HL-60 (cell line): ENCODE measurements around the gene MEF2C.

ENCODE experiments used
- DNase-seq, 2 experiments: peaks; one replicate each; pipeline ENCODE4 v3.0.0-alpha.2; 2010 to 2020; ENCODE audit warnings: low read depth in 1 of 2, low spot score in 1 of 2
- H3K27ac ChIP-seq: fragments of 250-450 bp; sonication (Bioruptor Pico); replicated peaks from 2 replicates; pipeline ENCODE4 v1.5.1; 2020; ENCODE audit warnings: mild to moderate bottlenecking, moderate library complexity
- H3K27me3 ChIP-seq: fragments of 250-450 bp; sonication (Bioruptor Pico); 2 replicates; pipeline ENCODE4 v1.5.1; 2021; ENCODE audit warnings: mild to moderate bottlenecking, moderate library complexity; ENCODE audit not compliant: insufficient read depth, poor library complexity, severe bottlenecking
- H3K4me3 ChIP-seq: replicated peaks from 2 replicates; pipeline ENCODE4 v1.5.1; 2011; ENCODE audit warnings: mild to moderate bottlenecking, control low read depth, low read length; ENCODE audit not compliant: insufficient read depth
- CTCF ChIP-seq: IDR thresholded peaks from one replicate; pipeline ENCODE4 v1.5.1; 2011; ENCODE audit warnings: low read length, control low read depth, inconsistent platforms; ENCODE audit not compliant: insufficient read depth
- GABPA ChIP-seq: IDR thresholded peaks from 2 replicates; pipeline ENCODE4 v1.6.1; 2012; ENCODE audit warnings: low read depth
- POLR2AphosphoS5 ChIP-seq: IDR thresholded peaks from 2 replicates; pipeline ENCODE4 v1.6.1; 2012; ENCODE audit warnings: low read depth
- REST ChIP-seq: IDR thresholded peaks from 2 replicates; pipeline ENCODE4 v1.6.1; 2012; ENCODE audit warnings: low read depth; ENCODE audit not compliant: insufficient replicate concordance
- SPI1 ChIP-seq: IDR thresholded peaks from 2 replicates; pipeline ENCODE4 v1.6.1; 2012; ENCODE audit warnings: low read depth, mild to moderate bottlenecking, borderline replicate concordance

The MEF2C gene

GRCh38 chr5:88863523-88863922 lies 19.5 kb downstream of the MEF2C start:
- Histone ChIP-seq H3K4me3 (no peak overlapping the region), H3K27ac (no peak overlapping the region), H3K27me3 (no peaks in the 10 kb centered on the region)
- TF ChIP-seq GABPA (no peak), CTCF (no peak), POLR2AphosphoS5 (no peak)
- no peak for DNase-seq

GRCh38 chr5:88862547-88863175 lies 20.3 kb downstream of the MEF2C start:
- Histone ChIP-seq H3K27ac (no peak overlapping the region), H3K4me3 (no peak overlapping the region), H3K27me3 (no peaks in the 10 kb centered on the region)
- TF ChIP-seq POLR2AphosphoS5 (no peak), CTCF (no peak), GABPA (no peak), REST (no peak), SPI1 (no peak)
- DNase-seq, result no peak

GRCh38 chr5:88861231-88861630 lies 21.8 kb downstream of the MEF2C start:
- Histone ChIP-seq H3K27ac (no peak overlapping the region), H3K4me3 (no peak overlapping the region), H3K27me3 (no peaks in the 10 kb centered on the region)
- DNase-seq, result no peak
- TF ChIP-seq GABPA (no peak), POLR2AphosphoS5 (no peak), SPI1 (no peak), CTCF (no peak), REST (no peak)

- DNase-seq, result no peak
- TF ChIP-seq REST (no peak), POLR2AphosphoS5 (no peak), SPI1 (no peak), GABPA (no peak), CTCF (no peak)
- Histone ChIP-seq H3K4me3 (no peak overlapping the region), H3K27ac (no peak overlapping the region), H3K27me3 (no peaks in the 10 kb centered on the region)
Measured at GRCh38 chr5:88860501-88860900, 22.5 kb downstream of the MEF2C start.
